MG63 (cell line): ENCODE measurements around the gene TAS1R1. TPM values are rescaled to one million over a fixed set of nuclear protein-coding genes. Genes with fewer than 3 reads are reported as not detected.

Experiments
- DNase-seq: peaks from one replicate; pipeline ENCODE4 v3.0.0-alpha.2; 2020
- H3K27me3 ChIP-seq: fragments of 250-450 bp; sonication (Bioruptor Pico); 2 replicates; pipeline ENCODE4 v1.5.1; 2020; ENCODE audit warnings: mild to moderate bottlenecking, moderate library complexity
- H3K36me3 ChIP-seq: fragments of 250-450 bp; sonication (Bioruptor Pico); 2 replicates; pipeline ENCODE4 v1.5.1; 2020; ENCODE audit warnings: mild to moderate bottlenecking, moderate library complexity
- H3K4me3 ChIP-seq: fragments of 250-450 bp; sonication (Bioruptor Pico); 2 replicates; pipeline ENCODE4 v1.5.1; 2020; ENCODE audit warnings: mild to moderate bottlenecking, moderate library complexity
- H3K9me3 ChIP-seq: fragments of 250-450 bp; sonication (Bioruptor Pico); 2 replicates; pipeline ENCODE4 v1.5.1; 2020; ENCODE audit warnings: mild to moderate bottlenecking, moderate library complexity
- total RNA-seq: library from RNA; depleted of rRNA; stranded (reverse); fragments of >200 nt; shearing (Covaris generic); gene quantifications from 2 replicates; pipeline ENCODE4 v1.2.3, GENCODE V29; 2014; ENCODE audit warnings: low replicate concordance; rRNA removed

The TAS1R1 gene
- total RNA-seq, 1 experiment from 2014 or later, result not detected

DNA sequence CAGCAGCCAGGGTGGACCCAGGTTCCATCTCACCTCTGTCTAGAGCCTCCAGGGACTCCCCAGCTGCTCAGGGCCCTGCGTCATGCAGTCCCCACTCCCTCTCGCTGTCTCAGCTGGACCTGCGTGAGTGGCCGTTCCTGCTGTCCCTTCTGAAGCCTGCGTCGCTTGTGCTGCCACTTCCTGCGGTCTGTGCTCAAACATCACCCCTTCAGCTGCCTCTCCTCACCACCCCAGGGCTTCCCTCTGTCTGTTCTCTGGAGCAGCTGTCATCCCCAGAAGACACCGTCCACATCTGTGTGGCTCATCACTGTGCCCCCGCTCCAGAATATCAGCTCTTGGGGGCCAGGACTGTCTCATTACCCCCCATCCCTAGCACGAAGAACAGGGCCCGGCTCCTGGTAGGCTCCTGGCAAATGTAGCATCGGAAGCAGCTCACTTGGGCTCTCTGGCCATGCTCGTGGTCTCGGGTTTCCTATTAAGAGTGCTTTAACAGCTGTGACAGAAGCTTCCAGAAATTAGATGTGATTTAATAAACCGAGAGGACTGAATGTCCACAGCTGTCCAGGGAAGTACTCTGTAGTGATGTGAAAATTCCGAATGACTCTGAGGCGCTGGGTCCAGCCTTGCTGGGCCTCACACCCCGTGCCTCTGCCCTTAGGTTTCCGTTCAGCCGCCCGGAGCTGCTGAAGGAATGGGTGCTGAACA, 72.9 kb downstream of the TAS1R1 start:
- Histone ChIP-seq H3K4me3 (no peak overlapping the region), H3K27me3 (no peaks in the 10 kb centered on the region), H3K9me3 (no peaks in the 10 kb centered on the region), H3K36me3 (peaks cover 49% of the 10 kb centered on the region)
- DNase-seq, result no peak

DNA sequence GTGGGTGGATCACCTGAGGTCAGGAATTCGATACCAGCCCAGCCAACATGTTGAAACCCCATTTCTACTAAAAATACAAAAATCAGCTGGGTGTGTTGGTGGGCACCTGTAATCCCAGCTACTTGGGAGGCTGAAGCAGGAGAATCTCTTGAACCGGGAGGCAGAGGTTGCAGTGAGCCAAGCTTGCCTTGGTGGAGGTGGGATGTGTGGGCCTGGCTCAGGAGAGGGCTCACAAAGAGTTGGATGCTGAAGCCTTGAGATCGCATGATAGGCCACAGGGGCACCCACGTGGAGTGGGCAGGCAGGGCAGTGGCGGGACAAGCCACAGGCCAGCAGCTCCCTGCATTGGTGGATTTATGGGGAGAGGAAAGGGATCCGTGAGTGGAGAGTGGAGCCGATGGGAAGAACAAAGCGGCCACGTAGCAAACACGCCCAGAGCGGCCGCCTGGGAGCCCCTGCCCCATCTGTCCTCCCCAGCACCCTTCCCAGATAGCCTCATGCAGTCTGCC, 73.9 kb downstream of the TAS1R1 start:
- Histone ChIP-seq H3K9me3 (no peaks in the 10 kb centered on the region), H3K4me3 (no peak overlapping the region), H3K27me3 (no peaks in the 10 kb centered on the region), H3K36me3 (peaks cover 39% of the 10 kb centered on the region)
- DNase-seq, result no peak

Other genes starting within 250 kb of the TAS1R1 start
- gene ACOT7, start 161.5 kb upstream of the TAS1R1 start, total RNA-seq, result 80.9 and 91.4 TPM in 2 replicates
- 0.59 TPM in 1 of 2 replicates, not detected in the other for gene HES2, start 135.4 kb upstream of the TAS1R1 start, total RNA-seq
- gene ESPN, start 130.5 kb upstream of the TAS1R1 start, total RNA-seq, result not detected in 2 replicates
- gene TNFRSF25, start 89.1 kb upstream of the TAS1R1 start, total RNA-seq, result 0.63 TPM in 1 of 2 replicates, not detected in the other
- 0.02 and 1.2 TPM in 2 replicates for gene PLEKHG5, start 63.6 kb upstream of the TAS1R1 start, total RNA-seq
- 25.0 and 44.9 TPM in 2 replicates for gene NOL9, start 794 bp upstream of the TAS1R1 start, total RNA-seq
- gene ZBTB48, start 24.7 kb downstream of the TAS1R1 start, total RNA-seq, result 20.6 and 32.5 TPM in 2 replicates
- 27.8 and 32.0 TPM in 2 replicates for gene KLHL21, start 47.6 kb downstream of the TAS1R1 start, total RNA-seq
- gene PHF13, start 58.4 kb downstream of the TAS1R1 start, total RNA-seq, result 15.1 and 20.0 TPM in 2 replicates
- gene THAP3, start 69.6 kb downstream of the TAS1R1 start, total RNA-seq, result 26.6 and 29.0 TPM in 2 replicates
- 66.4 and 71.8 TPM in 2 replicates for gene DNAJC11, start 146.5 kb downstream of the TAS1R1 start, total RNA-seq
- 103 and 212 TPM in 2 replicates for gene CAMTA1, start 230.1 kb downstream of the TAS1R1 start, total RNA-seq